Caki2 (cell line): Measurements from ENCODE around the gene CELSR1. TPM values are rescaled to one million over a fixed set of nuclear protein-coding genes. Genes with fewer than 3 reads are reported as not detected.
"Not testable (repeated sequence)": the region's sequence is repeated elsewhere in the genome, so short reads cannot be mapped to it uniquely, and the experiment has no call there.

Experiments
- DNase-seq: peaks from one replicate; pipeline ENCODE4 v3.0.0-alpha.2; 2015; ENCODE audit warnings: low read depth
- in situ Hi-C: cut with HindIII; loops from 2 replicates; pipeline ENCODE4 v1.10.0; 2016; ENCODE audit warnings: low sequenced_read_pairs, low pct_unique_long_range_greater_than_20kb, mixed read lengths
- total RNA-seq: library from RNA; depleted of rRNA; stranded (reverse); fragments of >200 nt; shearing (Covaris generic); gene quantifications from 2 replicates; pipeline ENCODE4 v1.2.3, GENCODE V29; 2014; ENCODE audit warnings: low replicate concordance

Gene CELSR1
- total RNA-seq, 1 experiment from 2014 or later = 98.7 TPM

DNA sequence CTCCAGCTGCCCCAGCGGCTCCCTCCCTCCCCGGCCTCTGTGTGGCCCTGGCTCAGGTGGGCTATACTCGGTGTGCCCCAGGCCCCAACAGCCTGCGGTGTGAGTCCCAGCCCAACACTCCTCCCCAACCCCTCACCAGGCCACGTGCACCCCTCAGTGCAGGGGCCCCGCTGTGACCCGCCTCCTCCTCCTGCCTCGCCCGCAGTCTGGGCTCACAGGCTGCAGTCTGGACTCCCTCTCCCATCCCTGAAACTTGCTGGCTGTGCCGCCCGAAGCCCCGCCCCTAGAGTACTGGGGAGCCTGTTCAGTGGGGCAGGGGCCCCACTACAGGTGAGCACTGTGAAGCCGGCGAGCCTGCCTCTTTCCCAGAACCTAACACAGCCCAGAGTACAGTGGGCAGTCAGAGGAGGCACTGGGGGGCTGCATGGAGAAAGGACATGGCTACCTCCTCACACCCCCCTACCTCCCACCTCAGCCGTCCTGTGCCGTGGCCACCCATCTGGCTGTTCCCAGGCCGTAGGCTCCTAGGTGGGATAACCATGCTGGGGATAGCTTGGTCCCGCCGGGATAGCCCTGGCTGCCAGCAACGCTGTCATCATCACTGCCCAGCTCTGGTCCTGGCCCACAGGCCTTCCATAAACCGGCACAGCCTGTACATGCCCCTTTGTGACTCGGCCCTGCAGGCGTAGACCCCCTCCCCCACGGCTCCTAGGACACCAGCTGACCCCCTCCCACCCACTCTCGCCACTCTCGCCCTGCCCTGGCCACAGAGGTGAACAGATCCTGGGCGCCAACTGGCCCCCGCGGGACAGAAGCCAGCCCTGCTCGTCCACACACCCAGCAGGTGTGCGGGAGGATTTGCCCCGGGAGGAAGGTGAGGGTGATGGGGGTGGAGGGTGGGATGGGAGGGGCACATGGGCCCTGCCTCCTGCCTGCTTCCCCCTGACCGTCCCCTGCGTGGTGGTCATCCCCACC is 29.7 kb downstream of the CELSR1 start:
- in situ Hi-C loops = no loop called here
- no peak for DNase-seq

DNA sequence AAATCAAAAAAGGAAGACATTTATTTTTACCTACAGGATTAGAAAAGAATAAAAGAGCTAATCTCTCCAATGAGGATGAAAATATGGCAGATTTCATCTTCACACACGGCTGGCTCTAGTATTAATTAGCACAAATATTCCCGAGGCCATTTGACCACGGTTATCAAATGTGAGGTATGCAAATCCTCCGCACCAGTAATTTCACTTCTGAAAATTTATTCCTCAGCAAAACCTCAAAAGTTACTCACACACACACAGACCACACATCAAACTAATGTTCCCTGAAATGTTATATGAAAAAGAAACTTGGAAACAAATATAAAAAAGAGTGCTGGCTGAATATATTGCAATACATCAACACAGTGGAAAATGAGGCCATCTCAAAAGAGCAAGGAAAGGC is 32.8 kb downstream of the CELSR1 start:
- DNase-seq = peak; percentile 39
- in situ Hi-C loops = no loop called here

DNA sequence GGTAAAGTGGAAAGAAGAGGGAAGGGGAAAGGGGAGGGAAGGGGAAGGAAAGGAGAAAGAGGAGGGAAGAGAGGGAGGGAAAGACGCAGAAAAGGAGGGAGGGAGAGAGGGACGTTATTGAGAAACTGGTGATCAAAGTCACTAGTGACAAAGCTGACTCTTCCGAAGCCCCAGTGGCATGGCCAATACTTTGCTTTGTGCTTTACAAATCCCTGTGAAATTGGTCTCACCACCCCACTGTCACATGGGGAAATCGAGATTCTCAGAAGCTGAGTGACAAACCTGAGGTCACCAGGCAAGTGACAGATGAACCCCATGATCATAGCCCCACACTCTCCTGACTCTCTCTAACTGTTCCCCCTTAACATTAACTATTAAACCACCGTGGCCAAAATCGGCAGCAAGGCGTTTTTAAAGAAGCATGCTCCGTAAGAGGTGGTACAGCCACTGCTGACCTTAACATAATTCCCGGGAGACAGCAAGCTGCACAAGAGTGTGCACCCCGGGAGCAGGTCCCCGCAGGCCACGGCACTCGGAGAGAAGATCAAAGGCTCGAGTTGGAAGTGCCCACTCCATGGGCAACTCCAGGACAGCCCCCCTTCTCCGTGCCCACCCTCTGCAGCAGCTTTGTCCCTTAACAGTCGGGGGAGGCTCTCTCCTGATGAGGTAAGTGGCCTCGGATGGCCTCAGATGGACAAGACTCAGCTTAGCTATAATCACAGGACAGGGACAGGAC is 34.8 kb downstream of the CELSR1 start:
- in situ Hi-C loops = no loop called here
- DNase-seq = no peak

DNA sequence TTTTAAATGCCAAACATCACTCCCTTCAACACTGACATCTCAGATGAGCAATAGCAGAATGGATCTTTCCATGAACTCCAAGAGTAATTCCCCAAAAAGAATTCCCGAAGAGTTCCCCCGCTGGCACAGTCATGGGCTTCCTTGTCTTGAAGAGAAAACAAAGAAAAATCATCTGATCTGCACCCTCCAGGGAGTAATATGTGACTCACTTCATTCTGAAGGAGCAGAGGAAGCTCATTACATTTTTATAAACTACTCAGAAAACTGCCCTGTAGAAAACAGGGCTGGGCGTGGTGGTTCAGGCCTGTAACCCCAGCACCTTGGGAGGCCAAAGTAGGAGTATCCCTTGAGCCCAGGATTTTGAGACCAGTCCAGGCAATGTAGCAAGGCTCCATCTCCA is 35.7 kb downstream of the CELSR1 start:
- DNase-seq = peak; percentile 90
- in situ Hi-C loops = no loop called here

DNA sequence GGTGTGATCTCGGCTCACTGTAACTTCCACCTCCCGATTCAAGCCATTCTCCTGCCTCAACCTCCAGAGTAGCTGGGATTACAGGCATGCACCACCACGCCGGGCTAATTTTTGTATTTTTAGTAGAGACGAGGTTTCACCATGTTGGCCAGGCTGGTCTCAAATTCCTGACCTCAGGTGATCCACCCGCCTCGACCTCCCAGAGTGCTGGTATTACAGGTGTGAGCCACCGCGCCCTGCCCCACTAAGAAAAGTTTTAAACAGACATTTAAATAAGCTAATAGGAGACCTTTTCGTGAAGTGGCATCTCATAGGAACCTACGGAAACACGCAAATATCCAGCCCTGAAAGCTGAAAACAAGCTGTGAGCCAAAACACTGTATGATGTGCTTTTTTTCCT is 36.2 kb downstream of the CELSR1 start:
- in situ Hi-C loops, DNase-seq: not testable (repeated sequence)

DNA sequence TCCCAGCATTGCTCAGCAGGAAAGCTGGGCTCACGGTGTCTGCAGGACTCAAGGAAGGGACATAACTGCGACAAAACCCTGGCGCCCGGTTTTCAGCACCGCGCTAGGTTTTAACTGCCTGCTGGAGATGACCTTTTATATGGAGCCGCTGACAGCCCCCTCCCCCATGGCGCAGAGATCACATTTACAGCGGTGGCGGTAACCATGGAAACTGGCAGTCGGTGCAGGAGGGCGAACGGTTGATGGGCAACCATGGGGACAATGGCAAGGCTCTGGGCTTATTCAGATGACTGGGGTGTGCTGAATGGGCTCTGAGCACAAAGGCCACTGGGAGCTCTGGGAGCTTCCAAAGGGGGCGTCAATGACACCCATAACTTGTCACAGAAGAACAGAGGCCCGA is 37.2 kb downstream of the CELSR1 start:
- DNase-seq = no peak
- in situ Hi-C loops = no loop called here

DNA sequence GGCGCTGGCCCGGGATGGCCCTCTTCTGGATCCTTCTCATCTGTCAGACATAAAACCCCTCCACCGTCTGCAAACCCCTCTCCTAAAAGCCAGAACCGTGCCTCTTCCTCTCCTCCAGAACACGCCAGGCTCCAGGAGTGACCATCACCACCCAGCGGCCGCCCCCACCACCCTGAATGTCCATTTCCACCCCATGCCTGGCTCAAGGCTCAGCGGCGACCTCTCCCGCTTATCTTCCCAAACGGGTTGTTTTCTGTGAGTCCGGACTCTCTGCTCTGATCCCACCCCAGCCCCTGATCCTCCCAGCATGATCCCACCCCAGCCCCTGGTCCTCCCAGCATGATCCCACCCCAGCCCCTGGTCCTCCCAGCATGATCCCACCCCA is 37.6 kb downstream of the CELSR1 start:
- in situ Hi-C loops = no loop called here
- DNase-seq = no peak

DNA sequence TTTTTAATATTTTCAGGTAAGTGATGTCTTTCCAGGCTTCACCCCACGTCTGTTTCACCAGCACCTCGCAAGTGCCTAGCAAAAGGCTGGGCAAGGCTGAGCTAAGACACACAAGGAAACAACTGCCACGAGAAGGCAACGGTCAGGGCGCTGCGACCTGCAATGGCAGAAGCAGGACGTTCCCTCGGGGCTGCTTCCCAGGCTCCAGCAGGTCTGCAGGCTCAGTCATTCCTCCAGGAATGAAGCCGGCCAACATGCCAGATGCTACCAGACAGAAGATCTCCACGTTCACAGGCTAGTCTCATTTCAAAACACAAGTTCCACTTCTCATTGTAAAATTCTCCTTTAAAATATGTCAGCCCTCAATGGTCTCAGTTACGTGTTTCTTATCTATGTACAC is 45.5 kb downstream of the CELSR1 start:
- DNase-seq = no peak
- in situ Hi-C loops = no loop called here

DNA sequence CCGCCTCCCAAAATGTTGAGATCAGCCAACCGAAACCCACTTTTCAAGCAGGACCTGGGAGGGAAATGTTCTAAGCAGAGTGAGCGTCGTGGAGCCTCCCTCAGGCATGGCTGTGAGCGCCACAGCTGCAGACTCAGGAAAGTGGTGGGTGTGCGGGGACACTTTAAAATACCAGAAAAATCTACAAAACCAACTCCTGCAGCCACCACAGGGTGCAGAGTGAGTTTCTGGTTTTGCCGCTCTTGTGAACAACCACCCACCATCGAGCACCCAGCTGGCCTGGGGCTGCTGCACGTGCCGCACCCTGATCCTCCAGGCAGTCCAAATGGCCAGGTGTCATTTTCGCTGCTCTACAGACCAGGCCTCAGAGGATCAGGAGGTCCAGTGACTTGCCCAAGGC is 46.9 kb downstream of the CELSR1 start:
- no peak for DNase-seq
- in situ Hi-C loops = no loop called here

DNA sequence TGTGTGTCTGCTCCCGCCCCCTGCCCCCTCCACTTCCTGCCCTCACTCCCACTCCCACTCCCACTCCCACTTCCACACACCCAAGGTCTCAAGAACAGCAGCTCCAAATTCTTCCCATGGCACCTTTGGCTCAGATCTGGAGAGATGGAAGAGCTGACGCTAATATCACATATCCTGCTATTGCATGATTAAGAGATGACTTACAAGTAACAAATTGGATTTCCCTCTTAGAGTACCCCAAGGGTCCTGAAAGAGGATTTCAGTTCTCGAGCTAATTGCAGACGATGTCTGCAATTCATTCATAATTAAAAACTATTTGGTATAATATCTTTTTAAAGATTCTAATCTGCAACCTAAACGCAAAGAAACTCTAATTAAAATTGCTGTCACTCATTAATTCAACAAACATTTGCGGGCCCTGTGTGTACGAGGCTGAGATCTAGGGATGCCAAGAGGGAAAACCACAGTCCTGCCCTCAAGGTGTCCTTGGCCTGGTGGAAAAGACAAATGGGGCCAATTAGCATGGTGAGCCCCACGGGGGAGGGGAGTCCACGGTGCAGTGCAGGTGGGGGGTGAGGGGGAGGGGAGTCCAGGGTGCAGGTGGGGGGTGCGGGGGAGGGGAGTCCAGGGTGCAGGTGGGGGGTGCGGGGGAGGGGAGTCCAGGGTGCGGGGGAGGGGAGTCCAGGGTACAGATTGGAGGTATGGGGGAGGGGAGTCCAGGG is 50.3 kb downstream of the CELSR1 start:
- in situ Hi-C loops = no loop called here
- DNase-seq = no peak

DNA sequence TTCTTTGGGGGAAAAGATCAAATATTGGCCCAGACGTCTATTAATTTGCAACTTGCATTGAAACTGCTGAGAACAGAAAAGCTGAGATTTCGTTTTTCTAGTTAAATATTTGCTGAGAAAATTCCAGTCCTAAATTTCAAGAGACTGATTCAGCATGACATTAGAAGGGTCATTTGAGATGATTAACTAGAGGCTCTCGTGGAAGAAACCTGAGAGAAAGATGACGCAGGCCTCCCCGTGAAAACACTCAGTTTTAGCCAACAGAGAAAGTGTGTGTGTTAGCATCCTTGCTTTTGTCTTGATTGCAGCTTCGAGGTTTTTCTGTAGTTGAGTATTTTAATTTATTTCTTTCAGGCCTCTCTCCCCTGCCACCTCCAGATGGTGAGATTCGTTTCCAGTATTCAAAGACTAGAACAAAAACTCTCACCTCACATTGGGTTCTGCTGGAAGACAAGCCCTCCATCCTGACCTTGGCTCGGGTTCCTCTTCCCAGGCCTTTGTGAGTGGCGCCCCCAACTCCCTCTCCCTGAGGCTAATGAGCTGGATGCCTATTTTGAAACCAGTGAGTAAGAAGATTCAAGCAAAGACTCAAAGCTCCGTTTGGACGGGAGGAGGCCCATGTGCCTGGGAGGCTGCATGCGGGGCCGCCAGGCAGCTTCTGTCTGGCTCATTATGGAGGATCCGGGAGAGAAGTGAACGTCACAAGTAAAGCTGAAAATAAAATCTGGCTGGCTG is 52.4 kb downstream of the CELSR1 start:
- in situ Hi-C loops = no loop called here

DNA sequence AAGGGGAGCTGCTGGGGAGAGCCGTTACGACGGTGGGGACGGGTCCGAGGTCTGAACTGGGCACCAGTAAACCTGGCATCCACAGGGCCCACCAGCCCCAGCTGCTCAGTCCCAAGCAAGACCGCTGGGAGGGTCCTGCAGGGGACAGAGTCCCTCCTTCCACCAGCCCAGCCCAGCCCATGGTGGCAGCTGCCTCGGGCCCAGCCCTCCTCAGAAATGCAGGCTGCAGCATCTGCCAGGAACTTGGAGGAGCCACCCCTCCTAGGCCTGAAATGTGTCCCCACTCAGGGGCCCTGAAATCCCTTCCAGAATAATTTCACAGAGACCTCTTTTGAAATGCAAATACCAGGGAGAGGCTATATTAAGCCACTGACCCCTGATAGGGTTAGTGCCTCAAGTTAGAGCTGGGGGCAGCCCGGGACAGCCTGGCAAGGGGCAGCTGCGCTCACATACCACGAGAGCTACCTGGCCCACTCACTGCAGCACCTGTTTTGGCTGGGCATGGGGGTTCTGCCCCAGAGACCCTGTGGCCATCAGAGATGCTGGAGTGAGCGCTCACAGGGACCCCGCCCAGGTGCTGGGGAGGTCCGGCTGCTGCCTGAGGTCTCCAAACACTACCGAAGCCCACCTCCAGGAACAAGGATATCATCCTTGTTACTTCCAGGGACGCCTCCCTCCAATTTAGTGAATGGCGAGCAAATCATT is 53.1 kb downstream of the CELSR1 start:
- in situ Hi-C loops = no loop called here
- no peak for DNase-seq

More for the DNA sequence above, 52.4 kb downstream of the CELSR1 start:
- peak; percentile 84 for DNase-seq

DNA sequence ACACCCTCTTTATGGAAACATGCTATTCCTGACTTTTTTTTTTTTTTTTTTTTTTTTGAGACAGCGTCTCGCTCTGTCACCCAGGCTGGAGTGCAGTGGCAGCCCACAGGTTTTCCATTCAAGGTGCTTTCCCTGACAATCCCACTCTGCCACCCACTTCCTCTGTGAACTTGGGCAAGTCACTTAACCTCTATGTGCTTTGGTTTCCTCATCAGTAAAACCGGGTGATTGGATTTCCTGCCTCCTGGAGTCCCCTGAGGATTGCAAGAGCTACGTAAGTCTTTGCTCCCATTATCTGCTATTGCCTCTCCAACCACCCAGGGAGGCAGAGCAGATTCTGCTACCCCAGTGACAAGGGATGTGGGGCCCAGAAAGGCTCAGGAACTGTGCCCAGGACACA is 54.1 kb downstream of the CELSR1 start:
- in situ Hi-C loops = no loop called here

DNA sequence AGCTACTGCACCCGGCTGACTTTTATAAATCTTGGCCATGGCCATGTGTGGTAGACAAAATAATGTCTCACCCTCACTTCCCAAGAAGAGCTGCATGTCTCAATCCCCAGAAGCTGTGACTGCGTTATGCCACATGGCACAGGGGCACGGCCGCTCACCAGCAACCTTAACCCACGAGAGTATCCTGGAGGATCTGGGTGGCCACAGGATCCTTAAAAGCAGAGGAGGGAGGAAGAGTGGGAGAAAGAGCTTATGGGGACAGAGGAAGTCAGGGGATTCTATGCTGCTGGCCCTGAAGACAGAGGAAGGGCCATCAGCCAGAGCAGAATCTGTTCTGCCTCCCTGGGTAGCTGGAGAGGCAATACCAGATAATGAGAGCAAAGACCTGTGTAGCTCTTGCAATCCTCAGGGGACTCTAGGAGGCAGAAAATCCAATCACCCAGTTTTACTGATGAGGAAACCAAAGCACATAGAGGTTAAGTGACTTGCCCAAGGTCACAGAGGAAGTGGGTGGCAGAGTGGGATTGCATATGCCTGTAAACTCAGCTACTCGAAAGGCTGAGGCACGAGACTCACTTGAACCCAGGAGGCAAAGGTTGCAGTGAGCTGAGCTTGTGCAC is 55.3 kb downstream of the CELSR1 start:
- in situ Hi-C loops = no loop called here
- DNase-seq = no peak

More for the DNA sequence above, 54.1 kb downstream of the CELSR1 start:
- DNase-seq = no peak

DNA sequence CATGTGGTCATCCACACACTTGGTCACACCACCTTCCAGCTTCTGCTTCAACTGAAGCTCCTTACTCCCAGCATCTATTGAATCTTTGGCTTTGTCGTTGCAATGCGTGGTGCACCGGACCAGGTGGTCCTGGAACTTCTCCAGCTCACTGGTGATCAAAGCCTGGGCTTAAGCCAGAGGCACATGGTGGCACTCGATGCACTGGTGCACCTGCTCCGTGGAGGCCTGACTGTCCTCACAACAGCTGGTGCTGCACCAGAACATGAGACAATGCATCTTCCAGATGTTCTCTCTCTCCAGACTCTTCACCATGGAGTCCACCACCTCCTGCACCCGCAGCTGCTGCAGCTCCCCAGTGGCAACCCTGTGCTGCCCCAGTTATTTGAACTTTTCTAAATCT is 56.0 kb downstream of the CELSR1 start:
- DNase-seq = no peak
- in situ Hi-C loops = no loop called here

DNA sequence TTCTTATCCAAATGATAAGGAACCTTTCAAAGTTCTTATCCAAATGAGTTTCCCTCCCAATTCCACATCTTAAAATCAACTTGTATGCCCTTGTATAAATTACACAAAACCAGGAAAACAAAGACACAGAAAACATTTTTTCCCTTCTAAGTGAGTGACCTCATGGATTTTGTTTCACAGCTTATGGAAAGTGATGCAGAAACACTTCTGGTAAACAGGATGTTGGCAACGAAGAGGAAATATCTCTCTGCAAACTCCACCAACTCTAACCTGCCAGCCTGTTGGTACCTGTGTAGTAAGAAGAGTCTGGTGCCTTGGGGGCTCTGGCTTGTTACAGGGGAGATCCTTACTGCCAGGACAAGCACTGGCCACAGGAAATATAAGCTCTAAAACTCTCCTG is 57.0 kb downstream of the CELSR1 start:
- in situ Hi-C loops = no loop called here
- no peak for DNase-seq

DNA sequence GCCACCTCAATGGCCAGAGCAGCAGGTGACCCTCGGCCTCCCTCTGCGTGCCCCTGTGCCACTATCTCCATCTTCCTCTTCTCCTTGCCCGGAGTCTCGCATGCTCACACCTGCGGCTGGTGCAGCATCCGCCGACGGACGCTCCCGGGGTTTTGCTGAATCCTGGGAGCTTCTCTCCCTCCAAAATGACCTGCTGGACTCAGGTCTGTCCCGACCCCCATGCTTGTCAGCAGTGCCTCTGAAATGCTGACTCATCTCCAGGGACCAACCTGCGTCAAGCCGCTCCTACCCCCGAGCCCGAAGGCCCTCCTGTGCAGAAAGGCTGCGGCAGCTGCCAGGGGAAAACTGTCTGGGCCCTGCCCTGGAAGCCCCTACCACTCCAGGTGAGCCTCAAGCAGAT is 58.4 kb downstream of the CELSR1 start:
- DNase-seq = no peak
- in situ Hi-C loops = no loop called here
